ENCODE data around the gene ADA.

DNA sequence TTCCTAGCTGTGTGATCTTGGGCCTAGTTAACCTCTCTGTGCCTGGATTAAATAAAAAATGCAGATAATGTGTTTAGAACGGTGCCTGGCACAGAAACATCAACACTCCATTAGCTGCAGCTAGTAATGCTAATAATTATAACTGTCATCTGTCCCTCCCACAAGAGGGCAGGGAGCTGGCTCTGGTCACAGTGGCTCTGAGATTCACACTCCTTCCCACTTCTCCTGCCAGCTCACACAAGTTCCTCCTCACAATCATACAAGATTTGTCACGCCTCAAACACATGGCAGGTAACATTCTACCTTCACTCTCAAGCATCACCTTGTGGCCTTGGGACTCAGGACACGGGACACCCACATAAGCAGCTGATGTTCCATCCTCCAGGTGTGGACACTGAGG lies 2.4 kb downstream of the ADA start:
- TF ChIP-seq CTCF (conservative IDR thresholded peaks at IDR 0.05; ENCODE audit: low read depth, low read length) (no peak), EZH2phosphoT487 (IDR thresholded peaks at IDR 0.05; ENCODE audit: borderline replicate concordance, low read length) (no peak)
